Endodermal cell (in vitro differentiated cells): ENCODE data around the gene DLG1. TPM values are rescaled to one million over a fixed set of nuclear protein-coding genes. Genes with fewer than 3 reads are reported as not detected.

Source experiments
- DNase-seq: peaks from one replicate; pipeline ENCODE4 v3.0.0-alpha.2; 2017
- H3K27ac ChIP-seq: 2 replicates; pipeline ENCODE4 v1.5.1; 2013; ENCODE audit warnings: mild to moderate bottlenecking, low read depth, low read length, moderate library complexity
- H3K27me3 ChIP-seq: 2 replicates; pipeline ENCODE4 v1.6.1; 2013; ENCODE audit warnings: mild to moderate bottlenecking, low read length, moderate library complexity; ENCODE audit not compliant: insufficient read depth, control insufficient read depth, poor library complexity, severe bottlenecking
- H3K36me3 ChIP-seq: 2 replicates; pipeline ENCODE4 v1.7.0; 2013; ENCODE audit warnings: mild to moderate bottlenecking, low read length, moderate library complexity; ENCODE audit not compliant: control insufficient read depth, insufficient read depth
- H3K4me1 ChIP-seq: one replicate; pipeline ENCODE4 v1.7.0; 2013; ENCODE audit warnings: low read length; ENCODE audit not compliant: control insufficient read depth, insufficient read depth
- H3K4me3 ChIP-seq: 2 replicates; pipeline ENCODE4 v1.5.1; 2013; ENCODE audit warnings: mild to moderate bottlenecking, low read length, moderate library complexity
- H3K9ac ChIP-seq: 2 replicates; pipeline ENCODE4 v1.6.1; 2013; ENCODE audit warnings: mild to moderate bottlenecking, low read length, moderate library complexity; ENCODE audit not compliant: poor library complexity, severe bottlenecking; ENCODE audit errors: extremely low read depth
- H3K9me3 ChIP-seq: 2 replicates; pipeline ENCODE4 v1.6.1; 2013; ENCODE audit warnings: mild to moderate bottlenecking, low read length, moderate library complexity; ENCODE audit not compliant: control insufficient read depth
- H3K27ac Mint-ChIP-seq: 2 replicates; pipeline ENCODE4 v1.8.0; 2020; ENCODE audit warnings: mixed read lengths
- H3K27me3 Mint-ChIP-seq: 2 replicates; pipeline ENCODE4 v1.8.0; 2021; ENCODE audit warnings: mild to moderate bottlenecking, mixed read lengths; ENCODE audit not compliant: insufficient read depth
- H3K36me3 Mint-ChIP-seq: 2 replicates; pipeline ENCODE4 v1.8.0; 2020; ENCODE audit warnings: low read depth, mixed read lengths
- H3K4me1 Mint-ChIP-seq: 2 replicates; pipeline ENCODE4 v1.8.0; 2020; ENCODE audit warnings: mixed read lengths
- H3K4me3 Mint-ChIP-seq: 2 replicates; pipeline ENCODE4 v1.8.0; 2020; ENCODE audit warnings: mild to moderate bottlenecking, moderate library complexity, mixed read lengths
- H3K9me3 Mint-ChIP-seq: 2 replicates; pipeline ENCODE4 v1.8.0; 2020; ENCODE audit warnings: mild to moderate bottlenecking, mixed read lengths
- WGBS, 2 experiments: methylation state at CpG; one replicate each; pipeline versions ENCODE4 v1.1.5 to v1.1.7; 2013; ENCODE audit warnings: missing lambda C conversion rate in 2 of 2, mixed read lengths in 1 of 2; ENCODE audit not compliant: insufficient coverage in 1 of 2, insufficient read length in 1 of 2; 5-methylcytosine and 5-hydroxymethylcytosine counted together
- total RNA-seq, 2 donors: library from RNA; stranded (reverse); fragmentation: NEBNext Ultra II Directional in 1 of 2; extraction: Animal tissue kit (Norgen Biotek cat#: 25700) in 1 of 2; gene quantifications; 2 replicates in 1 of 2; 3 replicates in 1 of 2; pipeline ENCODE4 v1.2.1, GENCODE V29; 2021
- TF ChIP-seq, protein P1 (sequence below): fragments of 200-600 bp; sonication (generic); conservative IDR thresholded peaks from 2 replicates; pipeline ENCODE4 v1.5.0; 2021; ENCODE audit warnings: antibody characterized with exemption, mild to moderate bottlenecking

The DLG1 gene
- total RNA-seq, 2 donors from 2014 or later = 78.7 to 96.9 TPM

DNA sequence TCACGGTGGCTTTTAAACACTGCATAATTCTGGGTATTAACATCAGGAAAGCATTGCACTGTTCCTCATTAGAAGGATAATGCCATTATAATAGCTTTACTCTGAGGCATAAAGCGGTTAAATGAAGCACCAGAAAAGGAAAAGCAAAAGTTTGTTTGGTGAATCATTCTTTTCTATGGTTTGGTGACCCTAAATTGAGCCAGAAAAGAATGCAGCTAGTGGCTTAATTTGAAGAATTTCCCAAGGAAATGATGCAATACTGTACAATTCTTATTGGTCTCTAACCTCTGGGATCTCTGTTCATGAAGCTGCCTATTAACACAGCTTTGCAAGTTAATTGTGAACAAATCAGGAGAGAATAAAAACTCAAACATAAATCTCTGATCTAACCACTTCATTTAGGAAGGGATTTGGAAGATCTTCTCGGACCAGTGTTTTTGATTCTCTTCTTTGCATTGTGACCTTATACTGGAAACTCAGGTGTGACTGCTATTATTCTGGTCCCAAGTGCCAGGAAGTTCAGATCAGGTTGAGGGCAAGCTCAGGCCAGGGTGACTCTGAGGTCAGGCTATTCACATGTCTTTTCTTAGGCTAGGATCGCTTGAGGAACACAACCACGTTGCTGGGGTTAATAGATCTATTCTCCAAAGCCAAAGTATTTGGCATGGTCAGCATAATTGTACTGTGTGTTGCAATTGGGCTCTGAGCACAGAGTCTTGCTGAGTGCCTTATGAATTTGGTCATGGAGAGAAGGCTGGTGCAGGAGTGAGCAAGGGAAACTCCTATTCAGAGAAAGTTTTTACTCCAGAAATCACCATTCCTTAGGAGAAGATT, 11.3 kb upstream of the DLG1 start:
- Mint-ChIP-seq H3K4me3 (no peak overlapping the region), H3K27me3 (peaks cover 72% of the 10 kb centered on the region), H3K36me3 (no peaks in the 10 kb centered on the region), H3K4me1 (no peaks in the 10 kb centered on the region), H3K27ac (no peak overlapping the region), H3K9me3 (peaks cover 2% of the 10 kb centered on the region)
- Histone ChIP-seq H3K9ac (no peak overlapping the region), H3K4me3 (no peak overlapping the region), H3K9me3 (no peaks in the 10 kb centered on the region), H3K27ac (no peak overlapping the region), H3K36me3 (no peaks in the 10 kb centered on the region), H3K27me3 (peaks cover 40% of the 10 kb centered on the region), H3K4me1 (no peaks in the 10 kb centered on the region)
- no peak for DNase-seq
- WGBS, 2 experiments = 69 to 70% methylated on average over 5 of the region's 5 CpGs
- TF ChIP-seq, protein P1, sequence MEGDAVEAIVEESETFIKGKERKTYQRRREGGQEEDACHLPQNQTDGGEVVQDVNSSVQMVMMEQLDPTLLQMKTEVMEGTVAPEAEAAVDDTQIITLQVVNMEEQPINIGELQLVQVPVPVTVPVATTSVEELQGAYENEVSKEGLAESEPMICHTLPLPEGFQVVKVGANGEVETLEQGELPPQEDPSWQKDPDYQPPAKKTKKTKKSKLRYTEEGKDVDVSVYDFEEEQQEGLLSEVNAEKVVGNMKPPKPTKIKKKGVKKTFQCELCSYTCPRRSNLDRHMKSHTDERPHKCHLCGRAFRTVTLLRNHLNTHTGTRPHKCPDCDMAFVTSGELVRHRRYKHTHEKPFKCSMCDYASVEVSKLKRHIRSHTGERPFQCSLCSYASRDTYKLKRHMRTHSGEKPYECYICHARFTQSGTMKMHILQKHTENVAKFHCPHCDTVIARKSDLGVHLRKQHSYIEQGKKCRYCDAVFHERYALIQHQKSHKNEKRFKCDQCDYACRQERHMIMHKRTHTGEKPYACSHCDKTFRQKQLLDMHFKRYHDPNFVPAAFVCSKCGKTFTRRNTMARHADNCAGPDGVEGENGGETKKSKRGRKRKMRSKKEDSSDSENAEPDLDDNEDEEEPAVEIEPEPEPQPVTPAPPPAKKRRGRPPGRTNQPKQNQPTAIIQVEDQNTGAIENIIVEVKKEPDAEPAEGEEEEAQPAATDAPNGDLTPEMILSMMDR = no peak

DNA sequence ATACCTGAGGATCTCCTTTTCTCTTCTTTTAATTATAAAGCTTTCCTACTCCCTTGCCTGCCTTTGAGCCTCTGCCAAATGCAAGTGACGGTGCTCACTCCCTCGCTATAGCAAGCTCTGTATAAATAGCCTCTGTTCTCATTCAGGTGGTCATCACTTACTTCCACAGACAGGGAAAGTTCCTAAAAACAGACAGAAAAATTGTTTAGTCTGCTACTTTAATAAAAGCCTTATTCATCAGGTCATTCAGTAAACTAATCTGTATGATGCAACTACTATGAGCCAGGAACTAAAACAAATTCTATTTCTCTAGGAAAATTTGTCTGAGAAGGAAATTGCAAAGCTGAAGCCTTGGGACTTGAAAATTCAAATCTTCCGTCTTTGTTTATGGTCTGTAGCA, 10.2 kb upstream of the DLG1 start:
- no peaks in the 10 kb centered on the region for H3K36me3 ChIP-seq
- Mint-ChIP-seq H3K9me3 (peaks cover 2% of the 10 kb centered on the region), H3K4me1 (peaks cover 10% of the 10 kb centered on the region), H3K27me3 (peaks cover 73% of the 10 kb centered on the region), H3K27ac (no peak overlapping the region), H3K4me3 (no peak overlapping the region), H3K36me3 (no peaks in the 10 kb centered on the region)
- TF ChIP-seq, protein P1 = no peak
- DNase-seq = no peak
- H3K27ac ChIP-seq = no peak overlapping the region
- no peaks in the 10 kb centered on the region for H3K9me3 ChIP-seq
- no peak overlapping the region for H3K4me3 ChIP-seq
- H3K9ac ChIP-seq = no peak overlapping the region
- 88 to 96% methylated on average over 3 of the region's 3 CpGs for WGBS, 2 experiments
- no peaks in the 10 kb centered on the region for H3K4me1 ChIP-seq
- H3K27me3 ChIP-seq = peaks cover 45% of the 10 kb centered on the region

DNA sequence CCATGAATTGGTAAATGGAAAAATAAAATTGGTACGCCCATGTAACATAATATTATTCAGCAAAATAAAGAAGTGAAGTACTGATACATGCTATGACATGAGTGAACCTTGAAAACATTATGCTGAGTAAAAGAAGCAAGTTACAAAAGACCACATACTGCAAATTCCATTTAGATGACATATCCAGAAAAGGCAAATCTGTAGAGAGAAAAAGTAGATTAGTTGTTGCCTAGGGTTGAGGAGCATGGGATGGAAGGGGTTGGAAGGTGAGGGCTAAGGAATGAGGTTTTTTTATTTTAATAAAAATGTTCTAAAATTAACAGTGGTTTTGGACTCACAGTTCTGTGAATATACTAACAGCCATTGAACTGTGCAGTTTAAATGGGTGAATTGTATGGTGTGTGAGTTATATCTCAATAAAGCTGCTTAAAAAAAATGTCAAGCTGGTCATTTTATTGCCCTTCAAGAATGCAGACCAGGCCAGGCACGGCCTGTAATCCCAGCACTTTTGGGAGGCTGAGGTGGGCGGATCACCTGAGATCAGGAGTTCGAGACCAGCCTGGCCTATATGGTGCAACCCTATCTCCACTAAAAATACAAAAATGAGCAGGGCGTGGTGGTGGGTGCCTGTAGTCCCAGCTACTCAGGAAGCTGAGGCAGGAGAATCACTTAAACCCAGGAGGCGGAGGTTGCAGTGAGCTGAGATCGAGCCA, 8.1 kb upstream of the DLG1 start:
- peaks cover 13% of the 10 kb centered on the region for H3K4me1 Mint-ChIP-seq
- Histone ChIP-seq H3K27me3 (peaks cover 66% of the 10 kb centered on the region), H3K9ac (no peak overlapping the region), H3K4me3 (no peak overlapping the region), H3K27ac (no peak overlapping the region), H3K36me3 (no peaks in the 10 kb centered on the region), H3K9me3 (no peaks in the 10 kb centered on the region), H3K4me1 (no peaks in the 10 kb centered on the region)
- no peak overlapping the region for H3K27ac Mint-ChIP-seq
- H3K27me3 Mint-ChIP-seq = peaks cover 89% of the 10 kb centered on the region
- TF ChIP-seq, protein P1 = no peak
- no peaks in the 10 kb centered on the region for H3K36me3 Mint-ChIP-seq
- no peak overlapping the region for H3K4me3 Mint-ChIP-seq
- no peak for DNase-seq
- WGBS, 2 experiments = 92 to 100% methylated on average over 2 to 7 of the region's 7 CpGs
- H3K9me3 Mint-ChIP-seq = no peaks in the 10 kb centered on the region
